ENCODE measurements around the gene CTAGE8.
"Not testable (repeated sequence)": the region's sequence is repeated elsewhere in the genome, so short reads cannot be mapped to it uniquely, and the experiment has no call there.

The CTAGE8 gene

DNA sequence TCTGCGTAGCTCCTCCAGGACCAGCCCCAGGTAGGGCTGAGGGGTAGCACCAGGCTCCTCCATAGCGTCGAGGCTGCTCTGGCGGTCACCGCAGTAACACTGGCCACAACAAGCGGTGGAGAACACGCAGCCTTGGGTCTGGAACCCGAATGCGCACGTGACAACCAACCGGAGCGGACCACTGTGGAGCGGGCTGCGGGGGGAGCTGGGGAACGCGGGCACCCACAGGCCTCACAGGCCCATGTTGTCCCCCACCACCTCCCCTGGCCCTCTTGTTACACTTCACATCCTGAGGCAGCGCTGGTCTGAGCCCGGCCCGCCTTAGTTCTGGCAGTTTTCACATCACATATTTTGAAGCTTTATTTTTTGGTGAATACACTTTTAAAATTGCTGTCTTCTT lies at the start of gene CTAGE8:
CTAGE8 (minus strand) TSS at position 101 of the 400 bp plus-strand sequence; CDS start at position 63, 38 bp downstream.
- DNase-seq, result not testable (repeated sequence)

DNA sequence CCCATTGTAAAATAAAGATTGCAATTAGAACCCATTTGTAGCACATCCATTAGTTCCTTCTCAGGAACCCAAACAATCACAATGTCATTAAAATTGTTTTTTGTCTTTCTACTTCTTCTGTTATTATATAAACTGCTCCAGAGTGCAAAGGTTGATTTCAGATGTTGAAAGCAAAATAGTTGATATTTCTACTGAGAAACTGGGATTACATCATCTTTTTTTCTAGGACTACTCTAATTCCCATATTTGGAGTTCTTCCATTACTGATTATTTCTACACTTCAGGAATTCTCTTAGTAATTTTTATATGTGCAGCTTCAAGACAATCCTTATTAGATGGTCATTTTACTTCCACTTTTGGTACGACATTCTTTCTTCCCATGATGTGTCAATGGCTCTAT lies 48.4 kb upstream of the CTAGE8 start:
- not testable (repeated sequence) for DNase-seq

GRCh38 chr7:144311872-144312469 lies 42.9 kb upstream of the CTAGE8 start, which contains the start of gene OR2A1:
OR2A1 (plus strand) TSS chr7:144312419; CDS start chr7:144318125, 5,706 bp downstream.
- DNase-seq, result not testable (repeated sequence)

- DNase-seq, result not testable (repeated sequence)
These were observed 42.1 kb upstream of the CTAGE8 start for GRCh38 chr7:144311218-144311617.

DNA sequence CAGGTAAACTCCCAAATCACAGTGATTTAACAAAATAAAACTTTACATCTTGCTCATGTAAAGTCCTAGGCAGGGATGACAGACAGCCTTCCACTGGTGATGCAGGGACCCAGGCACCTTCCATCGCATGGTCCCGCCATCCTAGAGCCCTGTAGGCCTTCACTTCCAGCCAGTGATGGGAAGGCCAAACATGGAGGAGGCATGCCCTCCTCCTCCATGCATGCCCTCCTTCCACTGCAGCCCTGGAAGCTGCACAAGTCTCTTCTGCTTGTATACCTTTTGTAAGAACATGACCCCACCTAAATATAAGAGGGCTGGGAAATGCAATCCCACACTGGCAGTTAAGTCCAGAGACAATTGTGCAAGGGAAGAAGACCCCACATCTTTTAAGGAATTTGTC lies 40.6 kb upstream of the CTAGE8 start:
- DNase-seq, result not testable (repeated sequence)

DNA sequence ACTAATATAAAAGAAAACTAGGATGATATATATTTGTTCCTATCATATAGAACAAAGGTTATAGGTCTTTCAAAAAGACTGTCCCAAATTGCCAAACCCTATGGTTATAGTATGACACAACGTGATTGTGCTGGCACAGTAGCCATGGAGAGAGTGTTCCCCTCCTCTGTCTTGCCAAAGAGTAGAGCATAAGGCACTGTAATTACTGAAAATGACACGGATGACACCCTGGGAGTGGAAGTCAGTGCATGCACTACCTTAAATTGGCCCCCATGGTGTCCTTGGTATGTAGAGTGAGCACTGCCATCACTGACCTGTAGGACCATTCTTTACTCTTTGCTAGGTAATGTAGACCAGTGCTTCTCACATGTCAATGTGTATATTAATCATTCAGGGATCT lies 36.1 kb upstream of the CTAGE8 start:
- DNase-seq, result not testable (repeated sequence)

- DNase-seq, result not testable (repeated sequence)
These were observed 34.5 kb upstream of the CTAGE8 start for GRCh38 chr7:144303607-144304006.

DNA sequence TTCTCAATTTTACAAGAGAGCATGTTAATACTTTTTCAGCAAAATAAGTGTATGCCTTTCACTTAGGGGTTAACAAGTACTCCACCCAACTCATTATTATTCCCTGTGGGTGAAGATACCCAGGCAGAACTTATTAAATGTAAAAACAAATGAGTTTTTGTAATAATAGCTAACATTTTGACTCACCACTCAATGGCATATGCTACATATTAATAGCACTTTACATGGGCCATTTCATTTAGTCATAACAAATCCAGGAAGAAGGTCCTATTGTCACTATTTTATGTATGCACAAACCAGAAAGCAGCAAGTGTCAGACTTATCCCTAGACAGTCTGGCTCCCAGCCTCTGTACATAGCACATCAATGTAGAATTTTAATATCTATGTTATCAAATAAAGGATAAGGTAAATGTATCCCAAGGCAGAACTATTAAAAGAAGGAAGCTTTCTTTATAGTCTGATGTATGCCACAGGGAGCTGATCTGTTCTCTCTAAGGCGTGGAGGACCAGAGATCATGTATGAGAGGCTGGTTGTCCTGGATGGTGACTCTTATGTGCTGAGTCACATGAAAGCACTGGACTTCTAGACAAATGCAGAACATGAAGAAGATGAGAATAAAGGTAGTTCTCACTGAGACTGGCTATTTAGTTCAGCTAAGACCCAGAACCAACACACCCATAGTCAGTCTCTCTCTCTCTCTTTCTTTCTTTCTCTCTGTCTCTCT lies 33.7 kb upstream of the CTAGE8 start:
- DNase-seq, result not testable (repeated sequence)

- not testable (repeated sequence) for DNase-seq
These were observed 24.9 kb upstream of the CTAGE8 start for GRCh38 chr7:144293794-144294499.

- DNase-seq, result not testable (repeated sequence)
These were observed 23.5 kb upstream of the CTAGE8 start for GRCh38 chr7:144292384-144293161.

- DNase-seq, result not testable (repeated sequence)
These were observed 22.5 kb upstream of the CTAGE8 start for GRCh38 chr7:144291607-144292006.

GRCh38 chr7:144287171-144287784 lies 18.2 kb upstream of the CTAGE8 start:
- not testable (repeated sequence) for DNase-seq

GRCh38 chr7:144283716-144284115 lies 14.6 kb upstream of the CTAGE8 start:
- not testable (repeated sequence) for DNase-seq

DNA sequence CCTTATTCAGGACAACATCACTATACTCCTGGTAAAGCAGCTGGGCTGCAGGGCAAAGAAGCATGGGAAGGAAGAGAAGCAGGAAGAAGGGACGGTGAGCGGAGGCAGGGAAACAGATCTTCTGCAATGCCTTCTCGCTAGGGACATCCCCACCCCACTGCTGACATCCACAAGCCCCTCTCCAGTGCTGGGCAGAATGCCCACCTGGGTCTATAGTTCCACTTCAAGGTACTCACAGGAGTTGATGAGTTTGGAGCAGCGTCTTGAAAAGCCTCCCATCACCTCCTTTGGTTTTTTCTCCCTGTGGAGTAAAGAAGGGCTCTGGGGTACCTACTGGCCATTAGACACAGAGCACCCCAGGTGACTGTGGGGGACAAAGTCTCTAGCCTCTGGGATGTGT lies 13.4 kb upstream of the CTAGE8 start:
- DNase-seq, result not testable (repeated sequence)

- DNase-seq, result not testable (repeated sequence)
These were observed 12.9 kb upstream of the CTAGE8 start for GRCh38 chr7:144281981-144282380.

GRCh38 chr7:144280010-144280409 lies 10.9 kb upstream of the CTAGE8 start:
- DNase-seq, result not testable (repeated sequence)

DNA sequence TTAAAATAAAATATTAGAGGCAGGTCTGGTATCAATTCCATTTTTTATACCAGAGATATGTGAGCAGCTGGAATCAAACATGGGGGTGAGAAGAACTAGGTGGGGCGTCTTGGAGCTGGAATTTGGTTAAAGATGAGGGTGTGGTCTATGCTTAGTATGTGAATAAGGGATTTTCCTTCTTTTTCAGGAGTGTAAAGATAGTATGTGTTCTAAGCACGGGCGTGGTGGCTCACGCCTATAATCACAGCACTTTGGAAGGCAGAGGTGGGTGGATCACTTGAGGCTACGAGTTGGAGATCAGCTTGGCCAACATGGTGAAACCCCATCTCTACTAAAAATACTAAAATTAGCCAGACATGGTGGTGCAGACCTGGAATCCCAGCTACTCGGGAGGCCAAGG lies 6.2 kb upstream of the CTAGE8 start:
- not testable (repeated sequence) for DNase-seq

- DNase-seq, result not testable (repeated sequence)
These were observed 4.4 kb downstream of the CTAGE8 start, which contains the start of gene OR2A7 for GRCh38 chr7:144264692-144265091. OR2A7 (minus strand) TSS chr7:144264792; CDS start chr7:144259628, 5,164 bp downstream.

- not testable (repeated sequence) for DNase-seq
These were observed 7.0 kb downstream of the CTAGE8 start for GRCh38 chr7:144262128-144262527.

DNA sequence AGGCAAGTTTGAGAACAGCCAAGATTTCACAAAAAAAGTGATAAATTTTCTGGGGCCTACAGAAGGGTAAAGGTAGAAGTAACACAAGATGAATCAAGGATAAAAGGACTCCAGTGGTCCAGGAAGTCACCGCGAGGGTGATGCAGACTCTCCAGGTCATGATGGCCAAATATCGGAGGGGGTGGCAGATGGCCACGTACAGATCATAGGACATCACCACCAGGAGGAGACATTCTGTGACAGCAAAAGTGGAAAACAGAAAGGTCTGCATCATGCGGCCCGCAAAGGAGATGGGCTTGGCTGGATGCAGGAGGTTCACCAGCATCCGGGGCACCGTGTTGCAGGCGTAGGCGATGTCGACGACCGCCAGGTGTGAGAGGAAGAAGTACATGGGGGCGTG lies 10.0 kb downstream of the CTAGE8 start:
- DNase-seq, result not testable (repeated sequence)

GRCh38 chr7:144256112-144256511 lies 13.0 kb downstream of the CTAGE8 start:
- no peak for DNase-seq

Data from amygdala (tissue), 56 donors.